ENCODE measurements around the gene ZNF775.

Gene ZNF775

GRCh38 chr7:150393325-150393724 lies 14.2 kb downstream of the ZNF775 start:
- TF ChIP-seq CTCF (IDR thresholded peaks at IDR 0.05) (no peak), ZFX (IDR thresholded peaks at IDR 0.05; ENCODE audit: borderline replicate concordance) (no peak)
- H3K27ac ChIP-seq: no peak overlapping the region

DNA sequence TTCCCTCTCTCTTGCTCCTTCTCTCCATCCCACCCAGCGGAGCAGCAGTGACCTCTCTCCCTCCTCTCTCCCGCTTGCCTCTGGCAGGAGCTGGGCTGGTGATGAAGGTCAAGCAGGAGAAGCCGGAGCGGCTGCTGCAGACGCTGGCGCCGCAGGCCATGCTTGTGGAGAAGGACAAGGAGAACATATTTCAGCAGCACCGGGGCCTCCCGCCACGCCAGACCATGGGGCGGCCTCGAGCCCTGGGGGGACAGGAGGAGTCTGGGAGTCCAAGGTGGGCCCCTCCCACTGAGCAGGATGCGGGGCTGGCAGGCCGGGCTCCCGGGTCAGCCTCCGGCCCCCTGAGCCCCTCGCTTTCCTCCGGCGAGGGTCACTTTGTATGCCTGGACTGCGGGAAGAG lies 17.3 kb downstream of the ZNF775 start:
- no peak overlapping the region for H3K27ac ChIP-seq
- no peak for TF ChIP-seq ZFX (IDR thresholded peaks at IDR 0.05; ENCODE audit: borderline replicate concordance)
- TF ChIP-seq CTCF (IDR thresholded peaks at IDR 0.05): no peak

DNA sequence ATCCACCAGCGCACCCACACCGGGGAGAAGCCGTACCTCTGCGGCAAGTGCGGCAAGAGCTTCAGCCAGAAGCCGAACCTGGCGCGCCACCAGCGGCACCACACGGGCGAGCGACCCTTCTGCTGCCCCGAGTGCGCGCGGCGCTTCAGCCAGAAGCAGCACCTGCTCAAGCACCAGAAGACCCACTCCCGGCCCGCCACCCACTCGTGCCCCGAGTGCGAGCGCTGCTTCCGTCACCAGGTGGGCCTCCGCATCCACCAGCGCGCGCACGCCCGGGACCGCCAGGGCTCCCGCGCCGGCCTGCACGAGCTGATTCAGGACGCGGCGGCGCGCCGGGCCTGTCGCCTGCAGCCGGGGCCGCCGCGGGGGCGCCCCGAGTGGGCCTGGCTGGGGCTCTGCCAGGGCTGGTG lies 17.7 kb downstream of the ZNF775 start:
- TF ChIP-seq ZFX (IDR thresholded peaks at IDR 0.05; ENCODE audit: borderline replicate concordance): no peak
- TF ChIP-seq CTCF (IDR thresholded peaks at IDR 0.05): no peak
- H3K27ac ChIP-seq: no peak overlapping the region

- no peak for TF ChIP-seq ZFX (IDR thresholded peaks at IDR 0.05; ENCODE audit: borderline replicate concordance)
- TF ChIP-seq CTCF (IDR thresholded peaks at IDR 0.05): no peak
- no peak overlapping the region for H3K27ac ChIP-seq
Measured at GRCh38 chr7:150397346-150398107, 18.4 kb downstream of the ZNF775 start.

- TF ChIP-seq CTCF (IDR thresholded peaks at IDR 0.05): no peak
- no peak overlapping the region for H3K27ac ChIP-seq
Measured at GRCh38 chr7:150398108-150398964, 19.2 kb downstream of the ZNF775 start.

DNA sequence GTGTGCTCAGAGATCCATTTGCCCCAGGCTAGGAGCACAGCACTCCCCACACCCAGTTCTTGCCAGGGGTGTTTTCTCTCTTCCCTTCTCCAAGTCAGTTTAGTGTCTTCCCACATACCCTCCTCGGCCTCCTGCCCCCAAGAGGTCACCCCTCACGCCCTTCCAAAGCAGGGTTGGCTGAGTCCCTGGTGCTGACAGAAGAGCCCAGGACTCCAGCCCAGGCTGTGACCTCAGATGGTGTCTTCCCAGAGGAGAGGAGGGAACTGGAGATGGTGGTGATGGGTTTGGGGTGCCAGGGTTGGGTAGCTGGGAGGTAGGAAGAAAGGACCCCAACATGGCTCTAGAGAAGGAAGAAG lies 19.8 kb downstream of the ZNF775 start:
- no peak for TF ChIP-seq ZFX (IDR thresholded peaks at IDR 0.05; ENCODE audit: borderline replicate concordance)
- TF ChIP-seq CTCF (IDR thresholded peaks at IDR 0.05): no peak
- H3K27ac ChIP-seq: no peak overlapping the region

DNA sequence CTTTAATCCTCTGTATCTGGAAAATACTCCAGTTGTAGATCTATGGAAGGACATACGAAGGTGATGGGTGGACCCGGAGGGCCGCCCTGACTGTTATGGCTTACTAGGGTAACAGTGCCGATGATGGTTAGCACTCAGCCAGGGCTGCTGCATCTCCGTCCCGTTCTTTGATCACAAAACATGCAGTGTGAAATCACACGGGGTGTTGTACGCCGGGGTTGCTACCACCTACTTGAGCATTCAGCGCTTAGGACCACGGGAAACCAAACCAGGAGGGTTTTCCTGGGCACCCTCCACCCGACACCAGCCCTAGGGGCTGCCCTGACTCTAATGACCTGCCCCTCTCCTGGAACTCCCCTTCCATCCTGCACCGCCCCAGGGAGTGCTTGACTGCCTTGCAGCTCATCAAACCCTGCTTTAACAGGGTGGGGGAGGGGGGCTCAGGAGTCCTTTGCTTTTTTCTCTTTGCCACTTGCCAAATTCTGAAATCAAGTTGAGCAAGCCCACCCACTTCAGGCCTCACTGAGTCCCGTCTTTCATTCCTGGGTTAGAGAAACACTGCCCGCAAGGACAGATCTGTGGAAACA lies 20.4 kb downstream of the ZNF775 start:
- H3K27ac ChIP-seq: no peak overlapping the region
- TF ChIP-seq CTCF (IDR thresholded peaks at IDR 0.05) (no peak), ZFX (IDR thresholded peaks at IDR 0.05; ENCODE audit: borderline replicate concordance) (no peak)

Data from 22Rv1 (cell line).